ENCODE data around the gene VPS29. TPM values are rescaled to one million over a fixed set of nuclear protein-coding genes. Genes with fewer than 3 reads are reported as not detected.

VPS29 gene
- total and polyA plus RNA-seq, 2 of the 8 experiments (the other 6 are each of a cell fraction or from before 2014, with no cell fraction given) = 59.0 to 74.6 TPM

- TF ChIP-seq SUZ12 (IDR thresholded peaks at IDR 0.05; ENCODE audit: low read length) = no peak
- no peak for TF ChIP-seq ATF3 (IDR thresholded peaks at IDR 0.05; ENCODE audit: insufficient read depth, low read depth, low read length)
- peak; percentile 94 for TF ChIP-seq TAF1 (IDR thresholded peaks at IDR 0.05; ENCODE audit: low read depth, low read length)
- no peak for TF ChIP-seq GABPA (IDR thresholded peaks at IDR 0.05; ENCODE audit: borderline replicate concordance, insufficient read depth, low read length)
- no peak for TF ChIP-seq CBX8 (IDR thresholded peaks at IDR 0.05; ENCODE audit: borderline replicate concordance, low read depth, low read length)
- peak; percentile 90 for TF ChIP-seq CHD2 (IDR thresholded peaks at IDR 0.05; ENCODE audit: low read length)
- TF ChIP-seq MAX (IDR thresholded peaks at IDR 0.05) = peak; percentile 91
- TF ChIP-seq BRCA1 (IDR thresholded peaks at IDR 0.05; ENCODE audit: low read depth, low read length) = peak; percentile 59
- no peak for TF ChIP-seq CTCF (IDR thresholded peaks at IDR 0.05; ENCODE audit: control extremely low read depth in 1 of 3, insufficient read depth in 1 of 3, low read depth in 1 of 3, low read length in 3 of 3)
- peak in 1 of 2 experiments; percentile 72; a peak in 2 of 3 replicates for TF ChIP-seq POLR2A (IDR thresholded peaks at IDR 0.05; ENCODE audit: control extremely low read depth in 1 of 2, low read depth in 2 of 2, low read length in 2 of 2)
- TF ChIP-seq RFX5 (IDR thresholded peaks at IDR 0.05; ENCODE audit: borderline replicate concordance, low read depth, low read length) = no peak
- TF ChIP-seq KDM5A (IDR thresholded peaks at IDR 0.05; ENCODE audit: low read length) = no peak
- TF ChIP-seq BACH1 (IDR thresholded peaks at IDR 0.05; ENCODE audit: low read length) = peak; percentile 10; the same call in 1 of the 2 replicates
- no peak for TF ChIP-seq CBX5 (IDR thresholded peaks at IDR 0.05; ENCODE audit: low read depth, low read length)
- TF ChIP-seq TAF7 (optimal IDR thresholded peaks at IDR 0.05; ENCODE audit: borderline replicate concordance, low read depth, low read length) = no peak
- TF ChIP-seq CHD1 (IDR thresholded peaks at IDR 0.05; ENCODE audit: low read depth, low read length) = no peak
- TF ChIP-seq GTF2F1 (IDR thresholded peaks at IDR 0.05; ENCODE audit: borderline replicate concordance, low read depth, low read length) = no peak
- peak; percentile 28 for TF ChIP-seq KDM4A (IDR thresholded peaks at IDR 0.05; ENCODE audit: low read depth, low read length, severe bottlenecking)
Observed at GRCh38 chr12:110468214-110469048, 33.5 kb downstream of the VPS29 start, which contains the start of the genes FAM216A and GPN3 (continued).
